HG02610 (cell line): ENCODE results near the gene SPEF2.
"Not testable (repeated sequence)": the region's sequence is repeated elsewhere in the genome, so short reads cannot be mapped to it uniquely, and the experiment has no call there.

Source experiments
- ATAC-seq: cut with Tn5 transposase; IDR thresholded peaks from one replicate; pipeline ENCODE4 v1.9.1; 2021; ENCODE audit warnings: mild to moderate bottlenecking, moderate library complexity; ENCODE audit not compliant: unreplicated experiment

The SPEF2 gene

DNA sequence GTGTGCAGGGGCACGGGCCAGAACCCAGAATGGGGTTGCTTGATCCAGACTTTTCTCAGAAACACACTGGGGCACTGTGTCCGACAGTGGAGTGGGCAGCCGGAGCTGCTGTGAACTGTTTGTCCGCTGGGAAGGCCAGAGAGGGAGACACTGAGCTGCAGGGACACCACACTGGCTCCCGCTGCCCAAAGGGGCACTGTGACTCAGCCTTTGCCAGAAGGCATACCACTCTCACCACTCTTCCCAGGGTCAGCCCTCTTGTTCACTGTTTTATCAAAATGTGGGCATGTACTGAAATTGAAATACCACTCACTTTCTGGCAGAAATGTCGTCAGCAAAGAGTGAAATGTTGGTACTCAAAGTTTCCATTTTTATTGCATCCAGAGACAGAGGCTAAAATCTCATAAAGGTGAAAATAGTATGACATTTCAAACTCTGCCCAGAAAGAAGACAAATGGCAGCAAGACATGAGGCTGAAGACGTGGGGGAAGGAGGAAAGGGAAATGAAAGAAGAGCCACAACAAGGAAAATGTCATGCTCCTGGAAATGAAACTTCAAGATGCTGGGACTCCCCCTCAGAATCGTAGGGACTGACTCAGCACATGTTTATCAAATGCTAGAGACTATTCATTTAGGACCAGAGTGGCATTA is 234.5 kb downstream of the SPEF2 start:
- peak; percentile 41 for ATAC-seq

- no peak for ATAC-seq
Measured at GRCh38 chr5:35852773-35853172, 235.1 kb downstream of the SPEF2 start.

GRCh38 chr5:35853631-35854030 is 236.0 kb downstream of the SPEF2 start:
- no peak for ATAC-seq

GRCh38 chr5:35854248-35854647 is 236.6 kb downstream of the SPEF2 start:
- ATAC-seq: no peak

- ATAC-seq: no peak
Measured at GRCh38 chr5:35855187-35855586, 237.5 kb downstream of the SPEF2 start.

GRCh38 chr5:35856186-35856764 is 238.6 kb downstream of the SPEF2 start:
- ATAC-seq: not testable (repeated sequence)

GRCh38 chr5:35856765-35857351 is 239.2 kb downstream of the SPEF2 start, which contains the start of gene IL7R:
IL7R (plus strand) TSS chr5:35856891; CDS start chr5:35856978, 87 bp downstream.
- ATAC-seq: peak; percentile 64

DNA sequence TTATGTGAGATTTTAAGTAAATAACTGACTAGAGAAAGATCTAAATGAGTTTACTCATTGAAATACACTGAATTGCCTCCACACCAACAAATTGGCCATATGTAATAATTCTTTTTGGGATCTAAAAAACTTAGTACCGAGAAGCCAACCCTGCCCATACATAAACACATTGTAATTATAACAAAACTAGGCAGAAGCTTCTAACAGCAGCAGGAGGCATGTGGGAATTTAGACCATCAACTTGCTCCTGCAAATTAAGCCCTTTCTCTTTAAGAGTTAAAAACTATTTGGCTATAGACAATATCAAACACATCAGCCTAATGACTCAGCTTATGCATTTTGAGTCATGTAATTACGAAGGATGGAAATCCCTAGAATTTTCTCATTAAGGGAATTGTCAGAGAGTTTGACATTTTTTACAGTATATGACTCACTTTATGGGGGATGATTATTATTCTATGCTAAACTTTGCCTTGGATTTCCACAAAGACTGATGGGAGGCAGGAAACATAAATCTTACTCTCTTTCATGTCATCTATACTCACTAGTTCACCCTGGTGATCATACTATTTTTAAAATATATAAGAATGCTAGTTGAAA is 240.0 kb downstream of the SPEF2 start:
- ATAC-seq: no peak

GRCh38 chr5:35859101-35859661 is 241.5 kb downstream of the SPEF2 start:
- ATAC-seq: no peak

GRCh38 chr5:35860686-35861085 is 243.0 kb downstream of the SPEF2 start:
- ATAC-seq: no peak

- ATAC-seq: no peak
Measured at GRCh38 chr5:35861718-35862117, 244.1 kb downstream of the SPEF2 start.

DNA sequence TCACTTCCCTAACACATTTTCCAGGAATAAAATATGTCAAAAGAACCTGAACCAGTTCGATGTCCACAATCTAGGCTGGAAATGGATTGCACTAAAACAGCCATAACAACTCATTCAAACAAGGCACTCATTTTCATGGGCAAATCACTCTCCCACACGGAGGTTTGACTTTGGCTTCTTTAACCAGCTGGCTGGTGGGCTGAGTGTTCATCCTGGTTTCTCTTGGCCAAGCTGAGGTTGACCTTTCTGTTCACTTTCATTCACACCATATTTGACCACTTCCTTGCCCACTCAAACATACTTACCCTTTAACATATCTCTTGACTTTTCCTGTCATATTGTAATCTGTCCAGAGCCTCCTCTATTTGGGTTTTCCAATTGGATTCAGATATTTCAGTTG is 244.5 kb downstream of the SPEF2 start:
- no peak for ATAC-seq

- no peak for ATAC-seq
Measured at GRCh38 chr5:35863159-35863558, 245.5 kb downstream of the SPEF2 start.
